Epithelial cell of esophagus (primary cell): ENCODE measurements around the gene EXOSC10.

ENCODE experiments used
- DNase-seq: peaks from one replicate; pipeline ENCODE4 v3.0.0; 2010; ENCODE audit warnings: low read depth
- H3K4me3 ChIP-seq: 2 replicates; pipeline ENCODE4 v1.5.1; 2011; ENCODE audit warnings: mild to moderate bottlenecking, low read length, control low read depth
- TF ChIP-seq, protein P1 (sequence below): IDR thresholded peaks from 2 replicates; pipeline ENCODE4 v1.5.1; 2011; ENCODE audit warnings: low read depth, mild to moderate bottlenecking, low read length, control low read depth, inconsistent platforms; ENCODE audit not compliant: insufficient read depth; ENCODE audit errors: missing control alignments

The EXOSC10 gene

DNA sequence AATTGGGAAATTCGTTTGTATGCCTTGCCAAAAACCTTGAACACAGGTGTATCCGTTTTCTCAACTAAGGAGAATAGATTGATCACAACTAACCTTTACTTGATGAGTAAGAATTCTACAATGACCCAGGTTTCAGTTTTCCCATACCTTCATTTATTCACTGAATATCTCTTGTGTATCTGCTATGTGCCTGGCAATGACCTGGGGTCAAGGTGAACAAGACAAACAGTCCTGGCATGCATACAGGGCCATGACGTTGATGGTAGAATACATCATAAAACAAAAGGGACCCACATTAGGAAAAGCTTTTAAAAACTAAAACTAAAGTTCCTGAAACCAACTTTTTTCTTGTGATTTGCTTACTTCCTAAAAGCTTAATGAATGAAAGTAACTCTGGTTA, 32.1 kb upstream of the EXOSC10 start:
- H3K4me3 ChIP-seq = no peak overlapping the region
- TF ChIP-seq, protein P1, sequence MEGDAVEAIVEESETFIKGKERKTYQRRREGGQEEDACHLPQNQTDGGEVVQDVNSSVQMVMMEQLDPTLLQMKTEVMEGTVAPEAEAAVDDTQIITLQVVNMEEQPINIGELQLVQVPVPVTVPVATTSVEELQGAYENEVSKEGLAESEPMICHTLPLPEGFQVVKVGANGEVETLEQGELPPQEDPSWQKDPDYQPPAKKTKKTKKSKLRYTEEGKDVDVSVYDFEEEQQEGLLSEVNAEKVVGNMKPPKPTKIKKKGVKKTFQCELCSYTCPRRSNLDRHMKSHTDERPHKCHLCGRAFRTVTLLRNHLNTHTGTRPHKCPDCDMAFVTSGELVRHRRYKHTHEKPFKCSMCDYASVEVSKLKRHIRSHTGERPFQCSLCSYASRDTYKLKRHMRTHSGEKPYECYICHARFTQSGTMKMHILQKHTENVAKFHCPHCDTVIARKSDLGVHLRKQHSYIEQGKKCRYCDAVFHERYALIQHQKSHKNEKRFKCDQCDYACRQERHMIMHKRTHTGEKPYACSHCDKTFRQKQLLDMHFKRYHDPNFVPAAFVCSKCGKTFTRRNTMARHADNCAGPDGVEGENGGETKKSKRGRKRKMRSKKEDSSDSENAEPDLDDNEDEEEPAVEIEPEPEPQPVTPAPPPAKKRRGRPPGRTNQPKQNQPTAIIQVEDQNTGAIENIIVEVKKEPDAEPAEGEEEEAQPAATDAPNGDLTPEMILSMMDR = no peak
- DNase-seq = no peak

DNA sequence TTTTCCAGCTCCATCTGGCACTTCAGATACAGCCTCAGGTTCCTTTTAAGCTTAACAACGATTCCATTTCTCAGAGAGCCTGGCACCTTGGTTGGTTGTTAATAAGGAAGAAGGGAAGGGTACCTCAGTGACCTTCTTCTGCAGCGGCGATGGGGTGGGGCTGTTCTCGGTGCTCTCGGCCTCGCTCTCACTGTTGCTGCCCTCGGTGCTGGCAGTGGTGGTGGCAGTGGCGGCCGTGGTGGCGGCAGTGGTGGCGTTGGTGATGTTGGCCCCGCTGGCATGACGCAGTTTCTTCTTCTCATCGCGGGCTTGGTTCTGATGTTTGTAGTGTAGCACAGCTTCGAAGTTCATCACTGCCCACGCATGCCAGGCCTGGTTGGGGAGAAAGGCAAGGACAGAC, 30.7 kb upstream of the EXOSC10 start:
- DNase-seq = no peak
- TF ChIP-seq, protein P1 = no peak

DNA sequence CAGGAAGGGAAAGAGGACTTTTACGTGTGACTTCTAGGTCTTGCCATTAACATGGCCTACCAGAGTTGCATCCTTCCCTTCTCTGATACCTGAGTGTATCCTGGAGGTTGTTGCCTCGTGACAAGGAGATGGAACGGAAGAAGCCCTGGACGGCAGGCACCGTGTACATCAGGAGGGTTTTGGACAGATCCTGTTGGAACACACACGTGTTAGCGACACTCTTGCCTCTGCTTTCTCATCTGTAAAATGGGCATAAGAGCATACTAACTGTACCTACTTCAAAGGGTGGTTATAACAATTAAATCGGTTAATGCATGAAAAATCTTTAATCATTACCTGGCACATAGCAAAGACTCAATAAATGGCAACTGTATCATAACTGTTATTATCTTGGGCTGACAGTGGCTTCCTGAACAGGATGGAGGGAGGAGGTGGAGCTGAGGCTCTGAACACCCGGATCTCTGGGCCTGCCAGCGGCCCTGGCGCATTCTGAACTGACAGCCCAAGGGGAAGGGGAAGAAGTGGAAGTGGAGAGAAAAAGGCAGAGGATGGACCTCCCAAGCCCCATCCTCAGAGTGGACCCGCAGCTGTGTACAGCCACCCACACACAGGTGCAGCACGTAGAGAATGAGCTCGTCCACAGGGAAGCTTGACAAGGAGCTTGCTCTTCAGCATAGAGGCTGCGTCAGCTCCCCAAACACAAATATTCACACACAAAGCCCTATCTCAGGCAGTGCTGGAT, 30.2 kb upstream of the EXOSC10 start:
- DNase-seq = no peak
- TF ChIP-seq, protein P1 = no peak
- no peak overlapping the region for H3K4me3 ChIP-seq

More for the DNA sequence above, 30.7 kb upstream of the EXOSC10 start:
- no peak overlapping the region for H3K4me3 ChIP-seq

DNA sequence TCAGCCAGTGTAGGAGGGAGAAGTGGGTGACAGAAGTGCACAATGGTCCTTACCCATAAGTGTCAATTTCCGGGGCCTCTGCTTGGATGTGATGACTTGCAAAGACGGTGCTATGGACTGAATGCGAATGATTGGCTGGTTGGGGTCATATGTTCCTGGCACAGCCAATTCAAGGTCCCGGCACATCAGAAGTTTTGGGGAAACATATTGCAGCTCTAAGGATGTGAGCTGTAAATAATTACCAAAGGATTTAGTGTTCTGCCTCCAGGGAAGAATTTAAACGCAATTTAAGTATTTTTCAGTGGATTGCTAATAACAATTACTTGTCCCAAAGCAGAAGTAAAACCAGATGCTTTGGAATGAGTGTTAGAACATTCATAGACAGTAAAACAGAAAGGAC, 26.9 kb upstream of the EXOSC10 start:
- no peak overlapping the region for H3K4me3 ChIP-seq
- TF ChIP-seq, protein P1 = no peak
- no peak for DNase-seq

DNA sequence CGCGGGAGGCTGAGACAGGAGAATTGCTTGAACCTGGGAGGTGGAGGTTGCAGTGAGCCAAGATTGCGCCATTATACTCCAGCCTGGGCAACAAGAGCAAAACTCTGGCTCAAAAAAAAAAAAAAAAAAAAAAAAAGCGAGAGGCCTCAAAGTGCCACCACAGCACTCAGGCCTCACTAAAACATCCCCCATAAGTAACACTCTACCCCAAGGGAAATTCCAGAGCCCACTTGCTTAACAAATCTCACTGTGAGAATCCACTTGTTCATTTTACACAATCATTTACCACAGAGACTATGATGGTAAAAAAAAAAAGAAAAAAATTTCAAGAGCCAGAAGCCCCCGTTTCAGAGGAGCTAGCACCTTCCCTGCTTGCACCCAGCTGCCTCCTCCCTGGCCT, 26.3 kb upstream of the EXOSC10 start:
- H3K4me3 ChIP-seq = no peak overlapping the region
- no peak for DNase-seq
- TF ChIP-seq, protein P1 = no peak

DNA sequence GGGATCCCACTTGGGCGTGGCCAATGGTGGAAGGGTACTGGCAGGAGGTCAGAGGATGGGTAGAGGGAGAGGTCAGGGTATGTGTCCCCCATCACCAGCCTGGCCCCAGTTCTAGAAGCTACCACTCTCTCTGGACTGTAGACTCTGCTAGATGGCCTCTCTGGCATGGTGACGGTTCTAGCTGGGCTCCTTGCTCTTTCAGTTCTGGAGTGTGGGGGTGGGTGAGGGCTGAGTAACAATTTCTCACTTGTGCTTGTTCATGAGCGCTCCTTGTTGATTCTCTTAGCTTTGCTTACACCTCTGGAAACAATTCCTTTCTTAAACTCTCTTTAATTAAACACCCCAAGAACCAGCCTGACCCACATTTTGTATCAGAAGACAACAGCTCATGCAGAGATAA, 25.3 kb upstream of the EXOSC10 start:
- no peak for DNase-seq
- TF ChIP-seq, protein P1 = no peak
- no peak overlapping the region for H3K4me3 ChIP-seq

DNA sequence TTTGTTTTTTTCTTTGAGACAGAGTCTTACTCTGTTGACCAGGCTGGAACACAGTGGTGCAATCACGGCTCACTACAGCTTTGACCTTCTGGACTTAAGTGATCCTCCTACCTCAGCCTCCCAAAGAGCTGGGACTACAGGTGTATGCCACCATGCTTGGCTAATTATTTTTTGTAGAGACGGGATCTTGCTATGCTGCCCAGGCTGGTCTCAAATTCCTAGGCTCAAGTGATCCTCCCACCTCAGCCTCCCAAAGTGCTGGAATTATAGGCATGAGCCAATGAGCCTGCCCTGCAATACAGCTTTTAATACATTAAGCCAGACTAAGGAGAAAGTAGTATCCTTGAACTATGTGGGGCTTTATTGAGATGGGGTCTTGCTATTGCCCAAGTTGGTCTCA, 16.6 kb upstream of the EXOSC10 start:
- H3K4me3 ChIP-seq = no peak overlapping the region
- TF ChIP-seq, protein P1 = no peak
- no peak for DNase-seq
